Neuron (in vitro differentiated cells): ENCODE measurements around the gene SLC6A19.

Experiments used
- H2AFZ ChIP-seq: one replicate; pipeline ENCODE4 v1.6.1; 2013; ENCODE audit warnings: low read depth, mild to moderate bottlenecking, inconsistent platforms, low read length, moderate library complexity
- H3K27me3 ChIP-seq: one replicate; pipeline ENCODE4 v1.6.1; 2013; ENCODE audit warnings: low read length; ENCODE audit not compliant: insufficient read depth
- H3K36me3 ChIP-seq: one replicate; pipeline ENCODE4 v1.6.1; 2013; ENCODE audit warnings: low read length; ENCODE audit not compliant: insufficient read depth
- H3K4me1 ChIP-seq: one replicate; pipeline ENCODE4 v1.6.1; 2013; ENCODE audit warnings: low read length; ENCODE audit not compliant: insufficient read depth
- H3K4me3 ChIP-seq: 2 replicates; pipeline ENCODE4 v1.5.1; 2013; ENCODE audit warnings: mild to moderate bottlenecking, low read length, moderate library complexity
- H3K9me3 ChIP-seq: one replicate; pipeline ENCODE4 v1.6.1; 2013; ENCODE audit warnings: low read length

The SLC6A19 gene

GRCh38 chr5:1214936-1215220 is 13.5 kb downstream of the SLC6A19 start:
- H3K9me3 ChIP-seq: no peaks in the 10 kb centered on the region
- H2AFZ ChIP-seq: no peak overlapping the region
- no peaks in the 10 kb centered on the region for H3K4me1 ChIP-seq
- H3K36me3 ChIP-seq: no peaks in the 10 kb centered on the region
- H3K4me3 ChIP-seq: no peak overlapping the region
- peaks cover 9% of the 10 kb centered on the region for H3K27me3 ChIP-seq

GRCh38 chr5:1215320-1216096 is 14.1 kb downstream of the SLC6A19 start:
- Histone ChIP-seq H3K4me3 (no peak overlapping the region), H3K9me3 (no peaks in the 10 kb centered on the region), H3K36me3 (no peaks in the 10 kb centered on the region), H3K4me1 (no peaks in the 10 kb centered on the region), H2AFZ (no peak overlapping the region), H3K27me3 (peaks cover 3% of the 10 kb centered on the region)

GRCh38 chr5:1216211-1216917 is 15.0 kb downstream of the SLC6A19 start:
- Histone ChIP-seq H3K9me3 (no peaks in the 10 kb centered on the region), H3K4me3 (no peak overlapping the region), H3K36me3 (no peaks in the 10 kb centered on the region), H3K27me3 (peaks cover 3% of the 10 kb centered on the region), H2AFZ (no peak overlapping the region), H3K4me1 (no peaks in the 10 kb centered on the region)

- no peak overlapping the region for H3K4me3 ChIP-seq
- H3K9me3 ChIP-seq: no peaks in the 10 kb centered on the region
- peaks cover 3% of the 10 kb centered on the region for H3K27me3 ChIP-seq
- H3K36me3 ChIP-seq: no peaks in the 10 kb centered on the region
- H2AFZ ChIP-seq: no peak overlapping the region
- no peaks in the 10 kb centered on the region for H3K4me1 ChIP-seq
Observed at GRCh38 chr5:1216918-1217295, 15.5 kb downstream of the SLC6A19 start.

GRCh38 chr5:1217596-1218206 is 16.3 kb downstream of the SLC6A19 start:
- no peak overlapping the region for H2AFZ ChIP-seq
- no peak overlapping the region for H3K4me3 ChIP-seq
- no peaks in the 10 kb centered on the region for H3K36me3 ChIP-seq
- peaks cover 3% of the 10 kb centered on the region for H3K27me3 ChIP-seq
- no peaks in the 10 kb centered on the region for H3K4me1 ChIP-seq
- H3K9me3 ChIP-seq: no peaks in the 10 kb centered on the region

GRCh38 chr5:1218351-1219080 is 17.1 kb downstream of the SLC6A19 start:
- Histone ChIP-seq H3K36me3 (no peaks in the 10 kb centered on the region), H3K4me1 (no peaks in the 10 kb centered on the region), H3K4me3 (no peak overlapping the region), H2AFZ (no peak overlapping the region), H3K9me3 (no peaks in the 10 kb centered on the region), H3K27me3 (peaks cover 3% of the 10 kb centered on the region)

GRCh38 chr5:1219098-1219767 is 17.8 kb downstream of the SLC6A19 start:
- H3K4me1 ChIP-seq: no peaks in the 10 kb centered on the region
- no peak overlapping the region for H2AFZ ChIP-seq
- no peaks in the 10 kb centered on the region for H3K9me3 ChIP-seq
- peaks cover 7% of the 10 kb centered on the region for H3K27me3 ChIP-seq
- no peak overlapping the region for H3K4me3 ChIP-seq
- H3K36me3 ChIP-seq: no peaks in the 10 kb centered on the region

GRCh38 chr5:1219768-1220100 is 18.3 kb downstream of the SLC6A19 start:
- H3K36me3 ChIP-seq: no peaks in the 10 kb centered on the region
- H3K9me3 ChIP-seq: no peaks in the 10 kb centered on the region
- H3K27me3 ChIP-seq: peaks cover 7% of the 10 kb centered on the region
- no peak overlapping the region for H2AFZ ChIP-seq
- H3K4me1 ChIP-seq: no peaks in the 10 kb centered on the region
- no peak overlapping the region for H3K4me3 ChIP-seq

GRCh38 chr5:1220351-1220750 is 19.0 kb downstream of the SLC6A19 start:
- no peaks in the 10 kb centered on the region for H3K36me3 ChIP-seq
- H2AFZ ChIP-seq: no peak overlapping the region
- H3K4me3 ChIP-seq: no peak overlapping the region
- H3K4me1 ChIP-seq: no peaks in the 10 kb centered on the region
- H3K27me3 ChIP-seq: peaks cover 7% of the 10 kb centered on the region
- H3K9me3 ChIP-seq: no peaks in the 10 kb centered on the region

- Histone ChIP-seq H3K9me3 (no peaks in the 10 kb centered on the region), H3K36me3 (no peaks in the 10 kb centered on the region), H3K4me1 (no peaks in the 10 kb centered on the region), H3K4me3 (no peak overlapping the region), H3K27me3 (peaks cover 12% of the 10 kb centered on the region), H2AFZ (no peak overlapping the region)
Observed at GRCh38 chr5:1220831-1221230, 19.4 kb downstream of the SLC6A19 start.

- no peaks in the 10 kb centered on the region for H3K36me3 ChIP-seq
- no peaks in the 10 kb centered on the region for H3K4me1 ChIP-seq
- H3K27me3 ChIP-seq: peaks cover 12% of the 10 kb centered on the region
- no peaks in the 10 kb centered on the region for H3K9me3 ChIP-seq
- H2AFZ ChIP-seq: no peak overlapping the region
- no peak overlapping the region for H3K4me3 ChIP-seq
Observed at GRCh38 chr5:1221721-1222120, 20.3 kb downstream of the SLC6A19 start.

- H3K4me1 ChIP-seq: no peaks in the 10 kb centered on the region
- H3K36me3 ChIP-seq: no peaks in the 10 kb centered on the region
- H2AFZ ChIP-seq: no peak overlapping the region
- no peak overlapping the region for H3K4me3 ChIP-seq
- no peaks in the 10 kb centered on the region for H3K9me3 ChIP-seq
- H3K27me3 ChIP-seq: peaks cover 12% of the 10 kb centered on the region
Observed at GRCh38 chr5:1222147-1222546, 20.8 kb downstream of the SLC6A19 start.
